Fibroblast of pulmonary artery (primary cell): ENCODE results near the gene HIC2.
"Not testable (repeated sequence)": the region's sequence is repeated elsewhere in the genome, so short reads cannot be mapped to it uniquely, and the experiment has no call there.

ENCODE experiments used
- DNase-seq: peaks from one replicate; pipeline ENCODE4 v3.0.0-alpha.2; 2010; ENCODE audit warnings: low read depth
- H3K4me3 ChIP-seq: replicated peaks from 2 replicates; pipeline ENCODE4 v1.5.1; 2011; ENCODE audit warnings: low read depth, mild to moderate bottlenecking, control low read depth, low read length, moderate library complexity
- CTCF ChIP-seq: IDR thresholded peaks from 2 replicates; pipeline ENCODE4 v1.5.1; 2011; ENCODE audit warnings: mild to moderate bottlenecking, control low read depth, low read length, inconsistent platforms; ENCODE audit errors: missing control alignments

Gene HIC2

GRCh38 chr22:21424084-21424709 lies 7.0 kb downstream of the HIC2 start:
- not testable (repeated sequence) for DNase-seq, H3K4me3 ChIP-seq

GRCh38 chr22:21434378-21435233 lies 17.4 kb downstream of the HIC2 start:
- not testable (repeated sequence) for DNase-seq, H3K4me3 ChIP-seq

GRCh38 chr22:21435998-21436810 lies 19.0 kb downstream of the HIC2 start:
- DNase-seq, H3K4me3 ChIP-seq: not testable (repeated sequence)

- H3K4me3 ChIP-seq, DNase-seq: not testable (repeated sequence)
Observed at GRCh38 chr22:21438013-21438412, 20.8 kb downstream of the HIC2 start.

GRCh38 chr22:21440018-21440636 lies 23.0 kb downstream of the HIC2 start:
- H3K4me3 ChIP-seq, DNase-seq: not testable (repeated sequence)

- H3K4me3 ChIP-seq, DNase-seq: not testable (repeated sequence)
Observed at GRCh38 chr22:21440676-21441075, 23.5 kb downstream of the HIC2 start.

GRCh38 chr22:21441170-21441569 lies 24.0 kb downstream of the HIC2 start:
- not testable (repeated sequence) for H3K4me3 ChIP-seq, DNase-seq

GRCh38 chr22:21442123-21442522 lies 25.0 kb downstream of the HIC2 start:
- DNase-seq, H3K4me3 ChIP-seq: not testable (repeated sequence)

- not testable (repeated sequence) for DNase-seq
Observed at GRCh38 chr22:21442646-21443045, 25.5 kb downstream of the HIC2 start.

GRCh38 chr22:21443057-21443734 lies 26.0 kb downstream of the HIC2 start:
- no peak for DNase-seq
- no peak overlapping the region for H3K4me3 ChIP-seq
- no peak for TF ChIP-seq CTCF

More at GRCh38 chr22:21442646-21443045, 25.5 kb downstream of the HIC2 start:
- H3K4me3 ChIP-seq: not testable (repeated sequence)

GRCh38 chr22:21443735-21444421 lies 26.7 kb downstream of the HIC2 start:
- TF ChIP-seq CTCF: no peak
- DNase-seq: no peak
- H3K4me3 ChIP-seq: no peak overlapping the region
